PFSK-1 (cell line): ENCODE measurements around the gene POGZ.
A peak's percentile ranks its signal among the peaks of the same experiment; 100 is the strongest.

ENCODE experiments used
- POLR2AphosphoS5 ChIP-seq: IDR thresholded peaks from 2 replicates; pipeline ENCODE4 v1.6.1; 2012; ENCODE audit warnings: low read depth, mild to moderate bottlenecking, control low read depth, low read length, moderate library complexity
- REST ChIP-seq, 2 experiments: IDR thresholded peaks; 2 replicates each; pipeline versions ENCODE4 v1.6.1 to v1.8.0; 2011 to 2012; ENCODE audit warnings: low read depth in 2 of 2, low read length in 2 of 2, control low read depth in 1 of 2, inconsistent platforms in 1 of 2, mild to moderate bottlenecking in 1 of 2, moderate library complexity in 1 of 2; ENCODE audit not compliant: insufficient read depth in 1 of 2
- SIN3A ChIP-seq: IDR thresholded peaks from 2 replicates; pipeline ENCODE4 v1.6.1; 2012; ENCODE audit warnings: mild to moderate bottlenecking, low read length, moderate library complexity, borderline replicate concordance; ENCODE audit not compliant: insufficient read depth
- TAF1 ChIP-seq: IDR thresholded peaks from 2 replicates; pipeline ENCODE4 v1.6.1; 2012; ENCODE audit warnings: low read length, control low read depth, borderline replicate concordance; ENCODE audit not compliant: insufficient read depth

GRCh38 chr1:151372058-151372934, 87.0 kb downstream of the POGZ start, which contains the start of gene SELENBP1:
- TF ChIP-seq POLR2AphosphoS5 (peak; percentile 98), REST (IDR thresholded peaks at IDR 0.05; ENCODE audit: insufficient read depth in 1 of 2, low read depth in 2 of 2, low read length in 2 of 2) (no peak; a peak in 2 of 4 replicates), SIN3A (no peak), TAF1 (no peak; the same call in 1 of the 2 replicates)
